ENCODE measurements around the gene MRGPRX2. TPM values are rescaled to one million over a fixed set of nuclear protein-coding genes. Genes with fewer than 3 reads are reported as not detected.

Gene MRGPRX2
- not detected for total RNA-seq
- polyA plus RNA-seq (2013, experiment 1 of 2): not detected
- not detected for polyA plus RNA-seq (2013, experiment 2 of 2)
- long read RNA-seq, experiment 1: 0 reads
- long read RNA-seq, experiment 2: 0 reads
- long read RNA-seq, experiment 3: 0 reads
- long read RNA-seq, experiment 4: 0 reads

DNA sequence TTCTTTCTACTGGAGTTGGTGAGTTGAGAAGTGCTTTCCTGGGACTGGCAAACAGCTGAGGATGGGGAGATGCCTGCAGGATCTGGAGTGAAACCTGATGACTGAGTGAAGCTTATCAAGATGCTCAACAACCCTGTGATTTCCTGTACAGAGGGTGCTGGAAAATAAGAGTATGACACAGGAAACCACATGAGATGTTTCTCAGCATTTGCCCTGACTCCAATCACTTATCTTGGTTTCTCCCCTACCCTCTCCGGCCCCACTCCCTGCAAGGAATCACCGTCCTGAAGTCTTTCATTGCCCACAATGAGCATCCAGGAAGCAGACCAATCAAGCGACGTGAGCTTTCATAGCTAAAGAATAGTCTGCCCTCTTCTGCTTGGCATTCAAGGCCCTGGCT lies at the start of gene MRGPRX2:
TSS of gene MRGPRX2 (minus strand) at position 89 of the 400 bp plus-strand sequence. CDS start 4,315 bp downstream, outside the sequence.
- Mint-ChIP-seq H3K27me3 (ENCODE audit: insufficient read depth) (peaks cover 39% of the 10 kb centered on the region), H3K36me3 (ENCODE audit: low read depth) (no peaks in the 10 kb centered on the region), H3K27ac (no peak within 1 kb of the TSS), H3K4me3 (no peak within 1 kb of the TSS), H3K4me1 (peaks cover 6% of the 10 kb centered on the region), H3K9me3 (no peaks in the 10 kb centered on the region)
- TF ChIP-seq, protein P1, sequence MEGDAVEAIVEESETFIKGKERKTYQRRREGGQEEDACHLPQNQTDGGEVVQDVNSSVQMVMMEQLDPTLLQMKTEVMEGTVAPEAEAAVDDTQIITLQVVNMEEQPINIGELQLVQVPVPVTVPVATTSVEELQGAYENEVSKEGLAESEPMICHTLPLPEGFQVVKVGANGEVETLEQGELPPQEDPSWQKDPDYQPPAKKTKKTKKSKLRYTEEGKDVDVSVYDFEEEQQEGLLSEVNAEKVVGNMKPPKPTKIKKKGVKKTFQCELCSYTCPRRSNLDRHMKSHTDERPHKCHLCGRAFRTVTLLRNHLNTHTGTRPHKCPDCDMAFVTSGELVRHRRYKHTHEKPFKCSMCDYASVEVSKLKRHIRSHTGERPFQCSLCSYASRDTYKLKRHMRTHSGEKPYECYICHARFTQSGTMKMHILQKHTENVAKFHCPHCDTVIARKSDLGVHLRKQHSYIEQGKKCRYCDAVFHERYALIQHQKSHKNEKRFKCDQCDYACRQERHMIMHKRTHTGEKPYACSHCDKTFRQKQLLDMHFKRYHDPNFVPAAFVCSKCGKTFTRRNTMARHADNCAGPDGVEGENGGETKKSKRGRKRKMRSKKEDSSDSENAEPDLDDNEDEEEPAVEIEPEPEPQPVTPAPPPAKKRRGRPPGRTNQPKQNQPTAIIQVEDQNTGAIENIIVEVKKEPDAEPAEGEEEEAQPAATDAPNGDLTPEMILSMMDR (conservative IDR thresholded peaks at IDR 0.05): no peak
- Histone ChIP-seq H3K4me1 (ENCODE audit: control insufficient read depth, insufficient read depth, low read length) (no peaks in the 10 kb centered on the region), H3K27ac (ENCODE audit: low read depth, low read length) (no peak within 1 kb of the TSS), H3K9ac (ENCODE audit: extremely low read depth, low read length, poor library complexity, severe bottlenecking) (no peak within 1 kb of the TSS), H3K27me3 (ENCODE audit: control insufficient read depth, insufficient read depth, low read length, poor library complexity, severe bottlenecking) (peaks cover 19% of the 10 kb centered on the region), H3K9me3 (ENCODE audit: control insufficient read depth, low read length) (no peaks in the 10 kb centered on the region), H3K4me3 (ENCODE audit: low read length) (no peak within 1 kb of the TSS), H3K36me3 (ENCODE audit: control insufficient read depth, insufficient read depth, low read length) (no peaks in the 10 kb centered on the region)
- 83 to 89% methylated on average over 4 of the region's 4 CpGs for WGBS, 2 experiments (ENCODE audit: insufficient coverage in 1 of 2, insufficient read length in 1 of 2)
- no peak for DNase-seq

DNA sequence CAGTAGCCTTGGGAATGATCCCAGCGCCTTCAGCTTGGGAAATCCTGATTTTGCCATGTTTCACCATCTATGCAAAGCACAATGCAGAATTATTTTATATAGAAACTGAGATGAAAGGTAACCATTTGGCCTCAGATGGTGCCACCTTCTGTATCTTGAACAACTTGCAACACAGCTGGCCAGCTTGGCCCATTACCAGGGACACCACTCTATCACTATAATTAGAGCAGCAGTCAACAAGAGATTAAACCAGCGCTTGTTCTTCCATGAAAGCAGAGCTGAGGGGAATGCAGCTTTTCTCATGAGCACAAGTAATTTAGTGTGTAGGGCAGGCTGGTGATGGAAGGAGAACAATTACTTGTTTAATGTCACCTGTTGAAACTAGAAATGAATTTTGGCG lies 49.8 kb upstream of the MRGPRX2 start:
- 86 to 88% methylated on average over 2 to 3 of the region's 3 CpGs for WGBS, 2 experiments (ENCODE audit: insufficient coverage in 1 of 2, insufficient read length in 1 of 2)
- TF ChIP-seq, protein P1 (conservative IDR thresholded peaks at IDR 0.05): no peak

DNA sequence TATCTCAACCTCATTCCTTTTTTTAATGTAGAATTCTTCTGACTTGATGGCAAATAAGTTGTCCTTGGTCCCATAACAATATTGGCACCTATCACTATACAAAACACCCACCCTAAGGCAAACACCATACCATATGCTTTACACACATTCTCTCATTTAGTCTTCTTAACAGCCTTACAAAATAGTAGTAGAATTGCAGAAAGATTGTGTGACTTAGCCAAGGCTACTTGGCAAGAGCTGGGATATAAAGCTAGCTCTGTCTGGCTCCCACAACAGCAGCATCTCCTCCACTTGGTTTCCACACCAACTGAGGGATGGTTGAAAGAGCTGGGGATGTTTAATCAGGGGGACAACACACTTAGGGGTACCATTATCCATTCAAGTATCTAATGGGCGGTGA lies 46.6 kb upstream of the MRGPRX2 start:
- Mint-ChIP-seq H3K27ac (no peak overlapping the region), H3K4me3 (no peak overlapping the region), H3K27me3 (ENCODE audit: insufficient read depth) (peaks cover 4% of the 10 kb centered on the region), H3K9me3 (no peaks in the 10 kb centered on the region), H3K4me1 (no peaks in the 10 kb centered on the region), H3K36me3 (ENCODE audit: low read depth) (no peaks in the 10 kb centered on the region)
- TF ChIP-seq, protein P1 (conservative IDR thresholded peaks at IDR 0.05): no peak
- Histone ChIP-seq H3K27me3 (ENCODE audit: control insufficient read depth, insufficient read depth, low read length, poor library complexity, severe bottlenecking) (peaks cover under 1% of the 10 kb centered on the region), H3K9ac (ENCODE audit: extremely low read depth, low read length, poor library complexity, severe bottlenecking) (no peak overlapping the region), H3K36me3 (ENCODE audit: control insufficient read depth, insufficient read depth, low read length) (no peaks in the 10 kb centered on the region), H3K4me3 (ENCODE audit: low read length) (no peak overlapping the region), H3K9me3 (ENCODE audit: control insufficient read depth, low read length) (no peaks in the 10 kb centered on the region), H3K4me1 (ENCODE audit: control insufficient read depth, insufficient read depth, low read length) (no peaks in the 10 kb centered on the region), H3K27ac (ENCODE audit: low read depth, low read length) (no peak overlapping the region)
- DNase-seq: no peak
- 97 to 100% methylated on average over 1 of the region's 1 CpG for WGBS, 2 experiments (ENCODE audit: insufficient coverage in 1 of 2, insufficient read length in 1 of 2)

More for the DNA sequence above, 49.8 kb upstream of the MRGPRX2 start:
- Histone ChIP-seq H3K9me3 (ENCODE audit: control insufficient read depth, low read length) (no peaks in the 10 kb centered on the region), H3K4me3 (ENCODE audit: low read length) (no peak overlapping the region), H3K9ac (ENCODE audit: extremely low read depth, low read length, poor library complexity, severe bottlenecking) (no peak overlapping the region), H3K27ac (ENCODE audit: low read depth, low read length) (no peak overlapping the region), H3K36me3 (ENCODE audit: control insufficient read depth, insufficient read depth, low read length) (no peaks in the 10 kb centered on the region), H3K27me3 (ENCODE audit: control insufficient read depth, insufficient read depth, low read length, poor library complexity, severe bottlenecking) (peaks cover 18% of the 10 kb centered on the region), H3K4me1 (ENCODE audit: control insufficient read depth, insufficient read depth, low read length) (no peaks in the 10 kb centered on the region)
- Mint-ChIP-seq H3K27ac (no peak overlapping the region), H3K4me3 (no peak overlapping the region), H3K36me3 (ENCODE audit: low read depth) (no peaks in the 10 kb centered on the region), H3K9me3 (no peaks in the 10 kb centered on the region), H3K27me3 (ENCODE audit: insufficient read depth) (peaks cover 10% of the 10 kb centered on the region), H3K4me1 (no peaks in the 10 kb centered on the region)
- no peak for DNase-seq

Data from endodermal cell (in vitro differentiated cells).